IPS-18c (cell line): ENCODE data around the gene RER1.

Experiments
- H3K4me3 ChIP-seq: 2 replicates; pipeline ENCODE4 v1.7.0; 2013; ENCODE audit warnings: low read depth, mild to moderate bottlenecking, low read length, moderate library complexity; ENCODE audit not compliant: insufficient read depth
- H3K9me3 ChIP-seq: one replicate; pipeline ENCODE4 v1.6.1; 2013; ENCODE audit warnings: mild to moderate bottlenecking, low read length, moderate library complexity; ENCODE audit not compliant: control insufficient read depth, insufficient read depth

RER1 gene

DNA sequence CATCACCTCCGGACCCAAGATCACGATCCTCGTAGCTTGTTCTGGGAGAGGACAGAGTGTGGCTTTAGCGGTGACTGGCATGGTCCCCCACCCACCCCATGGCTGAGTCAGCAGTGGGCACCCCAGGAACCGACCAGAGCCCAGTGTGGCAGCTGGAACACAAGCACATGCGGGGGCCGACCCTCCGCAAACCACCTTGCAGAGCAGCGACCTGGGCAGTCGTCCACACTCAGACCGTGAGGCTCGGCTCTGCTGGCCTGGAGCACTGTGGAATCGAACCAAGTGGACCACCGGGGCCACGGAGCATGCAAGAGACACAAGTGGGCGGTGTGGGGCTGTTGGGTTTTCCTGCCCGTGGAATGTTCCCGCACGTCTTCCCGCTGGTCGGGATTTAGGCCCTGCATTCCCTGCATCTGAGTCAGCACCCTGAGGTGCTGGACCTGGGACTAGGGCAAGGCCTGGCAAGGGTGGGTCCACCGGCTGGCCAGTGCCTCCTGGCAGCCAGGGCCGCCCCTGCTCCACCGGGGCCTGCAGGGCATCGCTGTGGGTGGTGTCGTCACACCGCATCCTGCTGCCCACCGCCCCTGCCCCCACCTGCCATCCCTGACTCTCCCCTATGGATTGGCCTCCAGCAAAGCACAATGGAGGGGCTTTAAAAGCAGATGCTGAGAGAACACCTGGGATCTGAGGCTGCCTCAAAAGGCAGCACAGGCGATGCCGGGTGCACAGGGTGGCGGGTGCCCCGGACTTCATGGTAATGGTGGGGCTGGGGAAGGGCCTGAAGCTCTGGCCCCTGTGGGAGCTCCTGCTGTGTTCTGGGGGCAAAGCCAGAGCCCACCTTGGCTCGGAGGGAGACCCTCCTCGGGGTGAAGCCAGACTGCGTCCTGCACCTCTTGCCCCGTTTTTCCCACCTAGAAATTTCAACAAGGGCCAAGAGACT, 18.8 kb upstream of the RER1 start:
- H3K9me3 ChIP-seq = peaks cover 4% of the 10 kb centered on the region
- no peak overlapping the region for H3K4me3 ChIP-seq

DNA sequence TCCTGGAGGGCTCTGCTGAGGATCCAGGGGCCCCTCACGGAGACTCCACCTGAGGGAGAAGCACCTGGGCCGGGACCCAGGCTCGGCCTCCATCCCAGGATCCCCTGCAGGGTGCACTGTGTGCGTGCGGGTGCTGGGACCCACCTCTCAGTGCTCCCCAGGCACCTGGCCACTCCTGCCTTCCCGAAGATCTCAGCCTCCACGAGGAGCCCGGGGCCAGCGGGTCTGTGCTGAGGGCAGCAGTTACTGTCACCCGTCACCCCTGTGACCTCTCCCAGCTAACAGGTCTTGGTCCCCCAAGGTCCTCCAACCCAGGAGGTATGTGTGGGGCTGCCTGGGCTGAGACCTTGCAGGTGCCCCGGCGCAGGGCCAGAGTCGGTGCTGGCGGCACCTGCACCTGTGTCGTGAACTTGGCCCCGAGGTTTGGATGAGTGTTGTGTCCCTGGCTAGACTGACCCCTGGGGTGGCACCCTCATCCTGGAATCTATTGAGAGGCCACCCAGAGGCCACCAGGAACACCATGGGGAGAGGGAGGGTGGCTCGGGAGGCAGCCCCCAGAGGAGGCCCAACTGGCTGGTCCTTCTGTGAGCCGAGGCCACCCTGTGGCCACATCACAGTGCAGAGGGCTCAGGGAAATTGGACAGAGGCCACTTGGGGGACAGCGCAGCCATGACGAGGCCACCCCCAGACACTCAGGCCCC, 17.9 kb upstream of the RER1 start:
- no peaks in the 10 kb centered on the region for H3K9me3 ChIP-seq
- no peak overlapping the region for H3K4me3 ChIP-seq

DNA sequence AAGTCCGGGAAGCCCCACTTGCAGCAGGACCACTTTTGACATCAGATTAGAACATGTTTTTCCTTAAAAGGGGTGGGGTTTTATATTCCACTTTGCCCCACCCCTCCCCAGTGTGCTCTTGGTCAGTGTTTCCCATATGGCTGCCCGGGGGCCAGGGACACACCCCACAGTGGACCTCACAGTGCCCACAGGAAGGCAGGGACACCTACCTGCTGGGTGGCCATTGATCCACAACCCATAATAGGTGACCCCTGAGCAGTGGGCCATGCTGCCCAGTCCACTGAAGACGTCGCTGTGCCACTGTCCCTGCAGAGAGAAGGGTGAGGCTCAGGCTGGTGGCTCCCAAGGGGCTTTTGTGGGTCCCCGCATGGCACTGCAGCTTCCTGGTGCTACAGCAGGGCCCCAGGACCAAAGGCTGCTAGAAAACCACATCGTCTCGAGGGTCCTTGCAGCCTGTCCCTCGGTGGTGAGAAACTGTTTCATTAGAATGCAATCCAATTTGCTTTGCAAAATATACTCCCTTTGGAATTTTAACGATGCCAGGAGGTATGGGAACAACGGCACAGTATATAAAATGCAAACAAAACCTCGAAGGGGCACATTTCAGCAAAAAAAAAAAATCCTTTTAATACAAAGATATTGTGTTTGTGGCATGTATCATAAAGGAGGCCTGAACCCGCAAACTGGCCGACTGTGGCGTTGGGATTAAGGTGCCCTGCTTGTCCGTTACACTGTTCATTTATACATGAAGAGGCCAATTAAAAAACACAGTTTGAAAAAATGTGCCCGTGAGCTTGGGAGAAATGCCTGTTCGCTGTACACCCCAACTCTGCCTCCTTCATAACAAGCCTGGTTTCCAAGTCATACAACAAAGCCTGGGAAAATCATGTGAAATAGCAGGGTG, 17.1 kb upstream of the RER1 start:
- no peak overlapping the region for H3K4me3 ChIP-seq
- no peaks in the 10 kb centered on the region for H3K9me3 ChIP-seq

DNA sequence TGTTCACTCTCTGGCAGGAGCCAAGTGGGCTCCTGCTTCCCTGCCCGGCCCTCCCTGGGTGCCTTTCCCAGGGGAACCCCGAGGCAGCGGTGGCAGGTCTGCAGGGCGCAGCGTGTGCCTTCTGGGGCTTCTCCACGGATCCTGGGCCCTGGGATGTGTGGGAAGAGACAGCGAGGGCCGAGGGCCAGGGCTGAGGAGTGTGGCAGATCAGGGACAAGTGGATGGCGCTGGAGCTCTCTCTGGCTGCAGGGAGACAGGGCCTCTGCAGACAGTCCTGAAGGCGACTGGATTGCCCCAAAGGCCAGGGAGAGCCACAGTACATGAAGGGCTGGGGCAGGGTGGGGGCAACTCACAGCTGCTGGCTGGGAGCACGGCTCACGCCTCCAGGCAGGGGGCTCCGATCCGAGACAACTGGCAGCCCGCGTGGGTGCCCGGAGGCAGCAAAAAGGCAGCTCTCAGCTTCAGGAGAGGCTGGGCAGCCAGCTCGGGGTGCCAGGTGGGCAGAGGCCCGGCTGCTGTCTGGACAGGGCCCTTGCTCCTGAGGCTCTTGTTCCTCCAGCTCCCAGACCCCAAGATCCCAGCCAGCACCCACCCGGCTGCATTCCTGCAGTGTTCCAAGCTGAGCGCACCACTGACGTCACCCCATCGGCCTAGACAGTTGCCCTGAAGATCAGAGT, 16.3 kb upstream of the RER1 start:
- H3K4me3 ChIP-seq = no peak overlapping the region
- no peaks in the 10 kb centered on the region for H3K9me3 ChIP-seq

DNA sequence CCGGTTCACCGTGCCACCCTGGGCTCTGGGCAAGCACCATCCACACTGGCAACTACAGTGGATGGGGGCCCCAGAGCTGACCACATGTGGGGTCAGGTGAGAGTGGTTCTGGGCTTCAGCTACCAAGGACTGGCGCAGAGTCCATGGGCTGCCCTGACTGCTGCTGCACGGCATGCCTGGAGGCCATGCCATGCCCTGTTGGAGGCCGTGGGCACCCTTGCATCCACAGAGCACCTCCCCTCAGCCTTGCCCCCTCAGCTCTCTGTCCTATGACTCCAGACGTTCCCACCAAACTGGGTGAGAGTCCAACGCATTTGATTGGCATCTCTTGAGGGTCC, 15.7 kb upstream of the RER1 start:
- no peak overlapping the region for H3K4me3 ChIP-seq
- H3K9me3 ChIP-seq = no peaks in the 10 kb centered on the region

DNA sequence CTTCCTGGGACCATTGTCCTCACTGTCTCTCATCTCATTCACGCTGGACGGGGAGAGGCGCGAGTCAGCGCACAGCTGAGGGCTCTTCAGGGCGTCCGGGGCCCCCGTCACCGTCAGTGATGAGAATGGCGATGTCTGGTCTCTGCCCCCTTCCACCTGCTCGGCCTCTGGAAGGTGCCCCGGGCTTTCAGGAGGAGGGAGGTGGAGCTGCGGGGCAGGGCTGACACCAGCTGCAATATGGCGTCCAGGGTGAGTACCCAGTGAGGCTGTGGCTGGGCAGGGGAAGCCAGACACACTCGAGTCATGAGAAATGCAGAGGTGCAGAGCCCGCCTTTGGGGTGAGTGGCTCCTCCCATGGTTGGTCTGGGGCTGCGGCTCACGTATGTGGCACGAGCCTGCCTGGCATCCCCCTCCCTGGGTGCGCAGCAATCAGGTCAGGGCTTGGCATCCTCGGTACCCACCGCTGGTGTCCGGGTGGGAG, 15.3 kb upstream of the RER1 start:
- H3K9me3 ChIP-seq = no peaks in the 10 kb centered on the region
- no peak overlapping the region for H3K4me3 ChIP-seq

DNA sequence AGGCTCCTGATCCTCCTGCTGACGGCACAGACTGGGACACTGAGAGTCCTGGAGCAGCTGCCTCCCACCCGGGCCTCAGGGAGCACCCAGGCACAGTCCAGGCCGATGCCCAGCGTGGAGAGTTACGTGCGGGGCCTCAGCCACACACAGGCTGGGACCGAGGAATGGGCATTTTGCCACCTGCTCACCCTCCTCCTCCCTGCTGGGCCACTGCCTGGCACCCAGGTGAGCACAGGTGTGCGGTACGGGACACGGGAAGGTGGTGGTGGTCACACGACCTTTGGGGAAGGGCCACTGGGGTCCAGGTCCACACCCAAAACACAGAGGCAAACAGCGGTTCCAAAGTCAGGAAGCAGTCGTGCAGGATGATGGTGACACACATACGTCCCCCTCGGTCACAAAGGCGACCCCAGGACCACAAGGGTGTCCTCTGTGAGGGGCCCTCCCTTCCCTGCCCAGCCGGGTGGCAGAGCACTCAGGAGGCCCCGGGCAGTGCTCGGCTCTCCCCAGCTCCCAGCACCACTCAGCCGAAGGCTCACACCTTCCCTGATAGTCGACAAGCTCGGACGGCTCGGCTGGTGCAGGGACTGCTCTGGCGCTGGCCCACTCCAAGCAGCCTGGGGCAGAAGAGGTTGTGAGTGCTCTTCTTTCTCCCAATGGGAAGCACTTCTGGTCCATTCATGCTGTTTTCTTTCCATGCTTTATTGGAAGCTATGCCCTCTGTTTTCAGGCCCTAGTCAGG, 14.5 kb upstream of the RER1 start:
- no peaks in the 10 kb centered on the region for H3K9me3 ChIP-seq
- H3K4me3 ChIP-seq = no peak overlapping the region

DNA sequence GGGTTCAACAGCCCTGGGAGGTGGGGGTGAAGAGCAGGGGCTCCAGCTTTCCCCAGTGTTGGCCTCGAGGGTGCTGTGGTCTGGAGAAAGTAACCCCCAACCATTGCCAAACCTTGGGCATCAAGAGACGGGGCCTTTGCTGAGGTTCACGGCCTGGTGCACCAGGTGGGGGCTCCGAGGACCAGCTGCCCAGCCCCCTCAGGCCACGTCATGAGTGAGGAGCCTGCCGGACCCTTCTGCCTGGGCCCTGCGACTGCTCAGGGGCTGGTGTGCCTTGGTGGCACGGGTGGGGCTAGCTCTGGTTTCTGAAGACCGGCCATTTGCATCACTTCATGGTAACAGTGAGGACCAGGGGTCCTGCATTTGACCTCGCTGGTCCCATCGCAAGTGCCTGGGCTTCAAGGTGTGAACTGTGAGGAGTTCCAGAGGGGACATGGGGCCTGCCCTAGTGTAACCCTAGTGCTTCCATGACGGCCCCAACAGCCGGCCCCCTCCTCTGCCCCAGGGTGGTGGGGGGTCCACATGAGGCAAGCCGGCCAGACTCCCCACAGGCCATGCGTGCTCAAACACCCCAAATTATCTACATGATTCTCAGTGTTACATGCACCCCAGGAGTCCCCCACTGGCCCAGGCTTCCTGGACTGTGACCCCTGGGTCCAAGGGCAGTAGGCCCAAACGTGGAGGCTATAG, 13.7 kb upstream of the RER1 start:
- no peak overlapping the region for H3K4me3 ChIP-seq

DNA sequence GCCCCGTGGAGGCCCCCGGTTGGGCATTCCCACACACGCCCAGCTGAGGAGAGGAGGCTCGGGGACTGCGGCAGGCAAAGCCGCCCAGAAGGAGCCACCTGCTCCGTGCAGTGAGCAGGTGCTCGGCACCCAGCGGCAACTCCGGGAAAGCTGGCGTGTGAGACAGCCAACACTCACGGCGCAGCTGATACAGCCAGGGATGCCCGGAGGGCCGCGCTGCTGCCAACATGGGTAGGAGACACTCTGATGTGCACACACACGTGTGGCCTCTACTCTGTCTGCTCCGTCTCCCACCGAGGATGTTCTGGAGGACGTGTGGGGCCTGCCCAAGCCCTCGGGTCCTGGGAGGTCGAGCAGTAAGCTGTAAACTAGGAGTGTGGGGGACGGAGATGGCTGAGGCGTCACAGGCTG, 13.2 kb upstream of the RER1 start:
- H3K9me3 ChIP-seq = no peaks in the 10 kb centered on the region
- H3K4me3 ChIP-seq = no peak overlapping the region

More for the DNA sequence above, 13.7 kb upstream of the RER1 start:
- H3K9me3 ChIP-seq = no peaks in the 10 kb centered on the region

DNA sequence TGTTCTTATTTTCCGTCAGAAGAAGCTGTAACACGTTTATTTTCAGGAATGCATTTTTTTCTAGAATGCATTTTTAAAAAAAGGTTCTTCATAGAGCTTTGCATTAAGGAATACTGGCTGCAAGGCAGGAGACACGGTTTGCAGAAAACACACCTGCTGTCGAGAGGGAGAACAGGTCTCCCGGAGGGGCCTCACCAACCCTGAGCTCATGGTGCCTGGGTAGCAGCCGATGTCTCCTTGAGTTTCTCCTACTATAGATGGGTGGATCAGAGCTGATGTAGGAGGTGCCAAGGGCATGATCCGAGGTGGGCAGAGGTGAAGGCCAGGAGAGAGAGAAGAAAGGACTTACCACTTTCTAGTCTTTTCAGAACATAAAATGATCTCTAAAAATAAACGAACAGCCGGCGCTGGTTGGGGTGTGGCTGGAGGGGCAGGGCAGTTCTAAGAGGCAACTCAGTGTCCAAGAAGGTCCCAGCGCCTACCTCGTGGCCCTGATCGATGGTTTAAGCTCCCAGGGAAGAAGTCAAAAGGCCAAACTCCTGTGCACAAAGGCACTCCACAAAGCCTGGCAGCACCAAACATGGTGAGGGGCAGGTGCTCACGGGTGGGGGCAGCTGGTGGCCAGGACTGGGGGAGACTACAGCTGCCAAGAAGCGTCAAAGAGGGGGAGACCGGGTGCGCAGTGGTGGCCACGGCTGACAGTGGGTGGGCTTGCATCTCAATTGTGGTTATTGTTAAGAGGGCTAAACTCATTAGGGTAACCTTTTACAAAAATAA, 12.5 kb upstream of the RER1 start:
- Histone ChIP-seq H3K4me3 (no peak overlapping the region), H3K9me3 (no peaks in the 10 kb centered on the region)

DNA sequence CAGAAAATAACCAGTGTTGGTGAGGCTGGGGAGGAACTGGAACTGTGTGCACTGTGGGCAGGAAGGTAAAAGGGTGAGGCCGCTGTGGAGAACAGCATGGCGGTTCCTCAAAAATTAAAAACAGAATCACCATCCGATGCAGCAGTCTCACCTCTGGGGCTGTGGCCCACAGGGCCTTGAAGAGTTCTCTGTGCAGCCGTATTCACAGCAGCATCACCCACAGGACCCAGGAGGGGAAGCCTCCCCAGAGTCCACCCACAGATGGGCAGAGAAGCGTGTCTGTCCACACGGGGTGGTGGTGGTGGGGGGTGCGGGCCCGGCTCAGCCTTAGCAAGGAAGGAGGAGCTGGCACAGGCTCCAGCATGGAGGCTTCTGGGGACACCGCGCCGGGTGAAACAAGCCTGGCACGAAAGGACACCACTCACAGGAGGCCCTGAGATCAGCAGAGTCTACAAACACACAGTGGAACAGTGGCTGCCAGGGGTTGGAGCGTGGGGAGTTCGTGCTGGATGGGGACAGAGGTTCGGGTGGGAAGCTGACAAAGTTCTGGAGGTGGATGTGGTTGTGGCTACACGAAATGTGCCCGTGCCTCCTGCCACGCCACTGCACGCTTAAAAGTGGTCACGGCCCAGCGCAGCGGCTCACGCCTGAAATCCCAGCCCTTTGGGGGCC, 11.8 kb upstream of the RER1 start:
- H3K9me3 ChIP-seq = no peaks in the 10 kb centered on the region
- no peak overlapping the region for H3K4me3 ChIP-seq

DNA sequence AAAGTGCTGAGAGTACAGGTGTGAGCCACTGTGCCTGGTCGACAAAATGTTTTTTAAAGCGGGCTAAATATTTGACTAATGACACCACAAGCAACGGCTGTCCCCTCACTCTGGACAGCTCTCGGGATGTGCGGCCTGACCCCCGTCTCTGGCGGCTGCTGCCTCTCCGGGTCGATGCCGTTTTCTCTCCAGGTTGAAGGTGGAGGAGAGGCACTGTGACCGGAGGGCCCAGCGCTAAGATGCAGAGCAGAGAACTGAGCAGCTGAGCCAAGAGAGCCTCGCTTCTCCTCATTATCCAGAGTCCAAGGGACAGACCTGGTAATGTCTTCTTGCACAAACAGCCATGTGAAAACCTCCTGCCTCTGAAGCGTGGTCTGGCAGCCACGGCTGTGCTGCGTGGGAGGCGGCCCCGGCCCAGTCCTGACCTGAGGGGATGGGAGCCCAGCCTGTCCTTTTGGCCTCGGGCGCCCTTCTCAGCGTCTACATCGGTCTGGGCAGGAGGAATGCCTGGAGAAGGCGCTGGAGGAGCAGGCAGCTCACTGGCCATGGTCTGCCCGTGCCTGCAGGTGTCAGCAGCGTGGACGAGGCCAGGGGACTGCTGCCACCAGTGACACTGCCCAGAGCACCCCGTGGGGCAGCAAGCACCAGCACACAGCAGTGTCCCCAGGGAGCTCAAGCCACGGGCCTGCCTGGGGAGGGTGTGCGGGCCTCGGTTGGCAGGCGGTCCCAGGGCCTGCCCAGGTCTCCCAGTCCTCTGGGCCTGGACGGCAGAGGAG, 10.6 kb upstream of the RER1 start:
- Histone ChIP-seq H3K9me3 (no peaks in the 10 kb centered on the region), H3K4me3 (no peak overlapping the region)

DNA sequence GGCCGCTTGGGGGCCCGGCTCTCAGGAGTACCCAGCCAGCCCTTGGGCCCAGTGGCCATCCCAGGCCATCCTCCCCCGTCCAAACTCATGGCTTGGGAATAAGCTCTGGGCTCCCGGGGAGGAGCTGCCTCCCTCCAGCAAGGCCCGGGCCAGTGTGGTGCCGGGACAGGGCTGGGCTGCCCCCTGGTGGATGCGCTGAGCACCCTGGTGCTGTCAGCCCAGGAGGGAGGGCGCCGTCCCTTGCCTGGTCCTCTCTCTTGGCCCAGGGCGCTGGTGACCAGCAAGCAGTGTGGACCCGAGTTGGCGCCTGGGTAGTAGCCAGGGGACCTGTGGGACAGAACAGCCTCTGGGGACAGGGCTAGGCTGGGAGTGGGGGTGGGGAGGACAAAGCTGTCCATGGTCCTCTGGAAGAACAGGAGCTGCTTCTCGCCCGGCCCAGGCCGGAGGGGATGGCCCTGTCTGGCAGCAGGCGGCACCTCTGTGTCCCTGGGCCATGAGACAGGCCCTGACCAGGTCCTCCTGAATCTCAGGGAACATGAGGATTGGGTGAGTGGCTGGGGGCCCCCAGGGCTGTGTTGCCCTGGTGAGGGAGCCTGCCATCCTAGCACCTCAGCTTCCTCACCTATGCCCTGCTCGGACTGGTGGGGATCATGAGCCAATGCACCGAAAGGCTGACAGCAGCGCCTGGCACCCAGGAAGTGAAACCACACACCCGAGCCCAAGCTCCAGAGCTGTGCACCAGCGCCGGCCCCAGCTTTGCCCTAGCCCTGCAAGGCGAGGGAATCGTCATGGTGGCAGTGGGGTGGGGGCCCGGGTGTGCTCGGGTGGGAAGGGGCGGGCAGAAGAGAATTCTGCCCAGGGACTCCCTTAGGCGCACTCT, 9.7 kb upstream of the RER1 start:
- Histone ChIP-seq H3K4me3 (no peak overlapping the region), H3K9me3 (no peaks in the 10 kb centered on the region)
